SKM-1 treated with dmso at 0.1 percent for 144 hours (cell line): ENCODE measurements around the gene DGAT2.

ENCODE experiments used
- DNase-seq: peaks from one replicate; lab custom pipeline; 2025; ENCODE audit not compliant: unreplicated experiment; lab: John Stamatoyannopoulos, UW

Gene DGAT2

DNA sequence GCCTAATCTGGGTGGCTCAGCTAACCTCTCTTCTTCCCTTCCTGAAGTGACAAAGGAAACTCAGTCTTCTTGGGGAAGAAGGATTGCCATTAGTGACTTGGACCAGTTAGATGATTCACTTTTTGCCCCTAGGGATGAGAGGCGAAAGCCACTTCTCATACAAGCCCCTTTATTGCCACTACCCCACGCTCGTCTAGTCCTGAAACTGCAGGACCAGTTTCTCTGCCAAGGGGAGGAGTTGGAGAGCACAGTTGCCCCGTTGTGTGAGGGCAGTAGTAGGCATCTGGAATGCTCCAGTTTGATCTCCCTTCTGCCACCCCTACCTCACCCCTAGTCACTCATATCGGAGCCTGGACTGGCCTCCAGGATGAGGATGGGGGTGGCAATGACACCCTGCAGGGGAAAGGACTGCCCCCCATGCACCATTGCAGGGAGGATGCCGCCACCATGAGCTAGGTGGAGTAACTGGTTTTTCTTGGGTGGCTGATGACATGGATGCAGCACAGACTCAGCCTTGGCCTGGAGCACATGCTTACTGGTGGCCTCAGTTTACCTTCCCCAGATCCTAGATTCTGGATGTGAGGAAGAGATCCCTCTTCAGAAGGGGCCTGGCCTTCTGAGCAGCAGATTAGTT, 32.3 kb downstream of the DGAT2 start:
- no peak for DNase-seq

DNA sequence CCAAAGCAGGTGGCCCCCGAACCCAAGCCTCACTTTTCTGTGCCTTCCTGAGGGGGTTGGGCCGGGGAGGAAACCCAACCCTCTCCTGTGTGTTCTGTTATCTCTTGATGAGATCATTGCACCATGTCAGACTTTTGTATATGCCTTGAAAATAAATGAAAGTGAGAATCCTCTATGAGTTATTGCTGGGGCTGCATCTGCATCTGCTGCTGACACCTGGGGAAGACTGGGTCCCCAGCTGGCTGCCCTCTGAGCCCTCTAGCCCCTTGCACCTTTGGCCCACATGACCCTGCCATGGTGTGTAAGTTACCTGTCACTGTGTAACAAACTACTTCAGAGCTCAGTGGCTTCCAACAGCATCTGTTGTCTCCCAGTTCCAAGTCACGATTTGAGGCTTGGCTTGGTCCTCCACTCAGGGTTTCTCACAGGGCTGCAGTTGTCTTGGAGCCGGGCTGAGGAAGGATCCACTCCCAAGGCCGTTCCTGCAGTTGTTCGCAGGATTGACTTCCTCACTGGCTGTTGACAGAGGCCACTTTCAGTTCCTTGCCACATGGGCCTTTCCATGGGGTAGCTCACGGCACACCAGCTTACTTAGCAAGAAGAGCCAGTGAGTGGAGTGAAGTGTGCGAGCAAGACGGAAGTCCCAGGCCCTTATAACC, 32.9 kb downstream of the DGAT2 start:
- DNase-seq: no peak

DNA sequence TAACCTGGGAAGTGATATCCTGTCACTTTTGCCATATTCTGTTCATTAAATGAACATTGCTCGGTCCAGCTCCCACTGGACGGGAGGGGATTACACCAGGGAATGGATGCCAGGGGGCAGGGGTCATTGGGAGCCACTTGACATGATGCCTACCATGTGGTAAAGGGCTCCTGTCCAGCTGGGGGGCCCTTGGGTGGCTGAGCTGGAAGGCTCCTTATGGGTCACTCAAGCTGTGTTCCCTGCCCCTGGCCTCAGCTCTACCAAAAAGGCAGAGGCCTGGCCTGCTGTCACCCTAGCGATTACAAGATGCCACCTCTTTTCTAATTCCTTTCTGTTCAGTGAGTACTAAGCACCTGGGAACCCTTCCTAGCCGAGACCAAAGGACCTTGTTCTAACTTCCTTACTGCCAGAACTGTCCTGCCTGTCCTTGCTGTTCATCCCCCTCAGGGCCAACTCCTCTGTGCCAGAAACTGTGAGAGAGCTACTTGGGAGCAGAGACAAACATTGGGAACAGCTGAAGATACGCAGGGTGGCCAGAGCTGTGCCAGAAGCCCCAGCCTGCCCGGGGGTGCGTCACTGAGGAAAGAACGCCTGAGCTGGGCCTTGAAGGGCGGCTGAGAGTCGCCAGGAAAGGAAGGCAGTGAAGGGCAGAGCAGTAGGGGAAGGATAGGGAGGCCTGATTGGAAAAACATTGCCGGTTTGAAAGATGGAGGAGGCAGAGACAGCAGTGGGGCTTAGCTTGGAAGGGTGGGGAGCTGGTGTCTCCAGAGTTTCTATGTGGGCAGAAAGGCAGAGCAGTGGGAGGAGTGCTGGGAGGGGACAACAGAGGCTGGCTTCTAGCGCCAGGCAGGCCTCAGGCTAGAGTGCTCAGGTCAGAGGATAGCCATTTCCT, 33.7 kb downstream of the DGAT2 start:
- DNase-seq: no peak

DNA sequence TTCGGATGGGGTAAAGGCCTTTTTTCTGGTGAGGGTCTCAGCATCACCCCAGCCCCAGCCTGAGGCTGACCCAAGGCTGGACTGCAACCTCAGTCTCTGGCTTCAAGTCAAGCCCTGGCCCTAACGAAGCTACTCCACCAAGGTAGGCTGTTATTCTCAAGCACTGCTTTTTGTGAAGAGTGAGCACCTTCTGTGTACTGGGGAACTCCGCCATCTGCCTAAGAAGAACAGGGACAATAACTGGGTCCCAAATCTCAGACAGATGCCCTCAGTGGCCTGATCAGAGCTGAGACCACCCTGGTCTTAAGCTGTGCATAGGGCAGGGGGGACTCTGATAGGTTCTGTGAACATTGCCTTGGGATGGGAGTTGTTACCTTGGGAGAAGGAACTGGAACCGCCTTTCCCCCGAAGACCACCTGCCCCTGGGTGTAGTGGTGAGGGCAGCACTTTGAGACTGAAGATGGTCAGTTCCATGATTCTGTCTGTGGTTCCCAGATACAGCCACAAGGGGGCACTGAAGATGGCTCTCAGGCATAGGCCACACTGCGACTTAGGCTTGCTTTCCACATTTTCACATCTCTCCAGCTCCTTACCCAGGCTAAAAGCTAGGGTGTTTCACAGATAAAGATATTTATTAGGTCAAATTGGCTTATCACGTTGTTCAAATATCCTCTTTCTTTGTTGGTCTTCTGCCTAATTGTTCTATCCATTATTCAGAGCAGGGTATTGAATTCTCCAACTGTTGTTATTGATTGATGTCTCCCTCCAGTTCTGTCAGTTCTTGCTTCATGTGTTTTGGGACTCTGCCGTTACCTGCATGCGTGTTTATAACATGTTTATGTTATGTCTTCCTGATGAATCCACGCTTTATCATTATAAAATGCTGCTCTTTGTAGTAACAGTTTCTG, 34.6 kb downstream of the DGAT2 start:
- peak; percentile 58 for DNase-seq

DNA sequence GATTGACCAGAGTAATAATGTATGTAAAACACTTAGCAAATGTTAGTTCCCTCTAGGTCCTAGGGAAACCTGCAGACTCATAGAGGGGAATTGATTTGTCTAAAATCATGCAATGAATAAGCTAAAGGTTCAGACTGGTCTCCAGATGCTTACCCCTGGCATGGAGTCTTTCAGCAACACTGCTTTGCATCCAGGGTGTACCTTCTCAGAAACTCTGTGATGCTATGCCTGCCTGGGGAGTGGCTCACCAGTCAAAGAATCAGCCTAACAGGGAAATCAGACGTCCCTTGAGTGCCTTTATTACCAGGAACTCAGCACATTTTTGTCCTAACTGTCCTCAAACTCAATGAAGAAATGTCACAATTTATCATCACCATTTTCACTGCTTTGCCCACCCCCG, 40.5 kb downstream of the DGAT2 start:
- no peak for DNase-seq

DNA sequence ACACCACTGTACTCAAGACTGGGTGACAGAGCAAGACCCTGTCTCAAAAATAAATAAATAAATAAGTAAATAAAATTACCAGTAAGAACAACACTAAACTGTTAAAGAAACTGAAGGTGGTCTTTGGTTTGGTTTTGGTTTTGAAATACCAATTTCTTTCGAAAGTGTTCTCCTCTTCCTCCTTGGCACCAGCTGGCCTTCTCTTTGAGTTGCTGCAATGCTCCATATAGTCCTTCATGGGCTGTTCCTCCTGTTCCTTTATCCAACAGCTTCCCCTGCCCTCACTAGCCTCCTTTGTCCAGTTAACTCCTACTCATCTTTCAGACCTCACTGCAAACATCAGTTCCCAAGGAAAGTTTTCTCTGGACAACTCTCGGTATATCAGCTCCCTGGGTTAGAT, 41.4 kb downstream of the DGAT2 start:
- no peak for DNase-seq

DNA sequence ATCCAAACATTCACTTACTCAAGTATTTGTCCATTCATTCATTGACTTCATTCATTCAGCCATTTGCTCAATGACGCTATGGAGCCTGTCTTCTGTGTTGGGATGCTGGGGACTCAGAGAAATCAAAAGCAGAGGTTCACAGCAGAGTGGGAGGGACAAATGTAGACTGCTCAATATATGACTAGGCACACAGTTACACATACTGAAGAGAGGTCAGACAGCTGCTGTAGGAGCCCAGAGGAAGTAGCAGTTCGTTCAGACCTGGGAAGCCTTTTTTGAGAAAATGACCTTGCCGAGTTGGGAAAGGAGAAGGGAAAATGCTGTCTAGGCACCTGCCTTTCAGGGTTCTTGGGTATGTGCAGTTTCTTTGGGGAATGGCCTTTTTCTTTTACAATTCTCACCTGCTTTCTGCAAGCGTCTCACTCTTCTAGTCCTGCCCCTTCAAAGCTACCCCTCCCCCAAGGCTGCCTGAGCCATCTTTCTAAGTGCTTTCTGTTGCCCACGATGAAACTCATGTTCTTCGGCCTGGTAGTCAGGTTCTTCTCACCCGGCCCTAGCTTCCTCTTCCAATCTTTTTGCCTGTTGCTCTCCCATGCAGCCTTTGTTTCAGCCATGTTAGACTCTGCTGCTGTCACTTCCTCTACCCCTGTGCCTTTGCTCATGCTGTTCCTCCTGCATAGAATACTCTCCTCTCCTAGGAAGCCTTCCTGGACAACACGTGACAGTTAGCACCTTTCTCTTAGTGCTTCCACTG, 42.2 kb downstream of the DGAT2 start:
- peak; percentile 27 for DNase-seq

DNA sequence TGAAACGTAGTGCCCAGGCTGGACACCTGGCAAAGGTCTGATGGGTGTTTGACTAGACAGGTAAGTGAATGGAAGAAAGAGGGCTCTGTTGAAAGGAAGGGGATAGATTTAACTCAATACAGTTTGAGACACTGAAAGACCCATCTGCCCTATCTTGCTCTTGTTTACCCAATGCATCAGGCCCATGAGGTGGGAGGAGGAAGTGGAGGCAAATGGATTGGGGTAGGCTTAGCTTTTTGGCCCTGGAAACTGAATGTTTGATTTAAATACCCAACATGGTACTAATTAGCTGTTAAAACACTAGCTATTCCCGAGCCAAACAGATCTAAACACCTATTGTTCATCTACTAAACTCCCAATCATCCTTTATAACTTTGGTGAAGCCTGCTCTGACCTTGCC, 42.9 kb downstream of the DGAT2 start:
- DNase-seq: no peak

DNA sequence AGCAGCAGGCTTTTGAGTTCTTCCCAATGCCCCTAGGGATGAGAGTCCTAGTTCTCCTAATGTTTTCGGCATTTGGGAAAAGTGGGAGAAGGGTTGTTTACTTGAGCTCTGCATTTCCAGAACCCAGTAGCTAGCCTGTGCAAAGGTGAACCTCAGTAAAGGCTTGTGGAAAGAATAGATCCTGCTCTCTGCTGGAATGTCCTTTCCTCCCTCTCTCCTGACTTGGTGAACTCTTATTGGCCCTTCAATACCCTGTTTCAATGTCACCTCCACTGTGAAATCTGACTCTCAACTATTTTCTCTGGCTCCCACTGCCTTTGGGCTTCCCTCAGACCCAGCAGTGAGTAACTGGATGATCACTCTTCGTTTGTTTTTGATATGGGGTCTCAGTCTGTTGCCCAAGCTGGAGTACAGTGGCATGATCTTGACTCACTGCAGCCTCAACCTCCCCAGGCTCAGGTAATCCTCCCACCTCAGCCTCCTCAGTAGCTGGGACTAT, 44.0 kb downstream of the DGAT2 start:
- no peak for DNase-seq

DNA sequence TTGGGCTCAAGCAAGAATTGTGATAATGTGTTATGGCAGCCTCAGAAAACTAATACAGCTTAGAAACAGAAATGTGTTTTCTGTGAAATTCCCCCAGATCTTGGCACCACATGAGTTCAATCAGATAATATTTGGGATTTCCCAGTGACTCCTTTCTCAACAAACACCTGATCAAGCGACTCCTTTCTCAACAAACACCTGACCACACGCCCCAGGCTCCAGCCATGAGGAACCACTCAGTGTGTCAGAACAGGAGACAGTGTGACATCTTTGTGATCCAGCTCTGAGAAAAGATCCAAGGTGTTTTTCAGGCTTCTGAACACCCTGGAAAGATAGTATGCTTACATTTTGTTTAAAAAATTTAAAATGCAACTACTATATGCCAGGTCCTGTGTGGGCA, 44.5 kb downstream of the DGAT2 start:
- no peak for DNase-seq

DNA sequence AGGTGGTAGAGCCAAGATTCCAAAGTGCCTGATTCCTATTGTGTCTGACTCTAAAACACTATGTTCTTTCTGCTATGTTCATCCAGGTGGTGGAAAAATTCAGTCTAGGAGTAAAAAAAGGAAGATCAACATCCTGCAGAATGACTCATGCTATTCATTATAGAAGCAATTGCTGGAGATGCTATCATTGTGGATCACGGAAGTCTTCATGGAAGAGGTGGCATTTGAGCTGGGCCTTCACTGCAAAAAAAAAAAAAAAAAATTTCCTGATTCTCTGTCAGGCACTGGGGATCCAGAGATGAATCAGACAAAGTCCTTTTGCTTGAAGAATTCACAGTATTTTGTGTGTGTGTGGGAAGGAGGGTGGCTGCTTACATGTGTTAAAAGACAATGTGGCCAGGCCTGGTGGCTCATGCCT, 45.1 kb downstream of the DGAT2 start:
- no peak for DNase-seq

DNA sequence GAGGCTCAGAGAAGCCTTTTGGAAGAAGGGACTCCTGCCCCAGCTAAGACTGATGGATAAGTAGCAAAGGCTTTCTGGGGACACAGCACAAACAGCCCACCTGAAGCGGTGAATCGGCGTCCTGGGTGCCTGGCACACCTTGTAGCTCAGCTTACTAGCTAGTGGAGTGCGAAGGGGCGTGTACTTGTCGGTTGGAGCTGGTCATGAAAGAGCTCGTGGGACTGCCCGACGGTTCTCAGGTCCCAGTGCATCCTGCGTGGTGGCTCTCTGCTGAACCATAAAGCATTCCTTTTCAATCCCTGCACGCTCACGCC, 45.7 kb downstream of the DGAT2 start:
- no peak for DNase-seq

DNA sequence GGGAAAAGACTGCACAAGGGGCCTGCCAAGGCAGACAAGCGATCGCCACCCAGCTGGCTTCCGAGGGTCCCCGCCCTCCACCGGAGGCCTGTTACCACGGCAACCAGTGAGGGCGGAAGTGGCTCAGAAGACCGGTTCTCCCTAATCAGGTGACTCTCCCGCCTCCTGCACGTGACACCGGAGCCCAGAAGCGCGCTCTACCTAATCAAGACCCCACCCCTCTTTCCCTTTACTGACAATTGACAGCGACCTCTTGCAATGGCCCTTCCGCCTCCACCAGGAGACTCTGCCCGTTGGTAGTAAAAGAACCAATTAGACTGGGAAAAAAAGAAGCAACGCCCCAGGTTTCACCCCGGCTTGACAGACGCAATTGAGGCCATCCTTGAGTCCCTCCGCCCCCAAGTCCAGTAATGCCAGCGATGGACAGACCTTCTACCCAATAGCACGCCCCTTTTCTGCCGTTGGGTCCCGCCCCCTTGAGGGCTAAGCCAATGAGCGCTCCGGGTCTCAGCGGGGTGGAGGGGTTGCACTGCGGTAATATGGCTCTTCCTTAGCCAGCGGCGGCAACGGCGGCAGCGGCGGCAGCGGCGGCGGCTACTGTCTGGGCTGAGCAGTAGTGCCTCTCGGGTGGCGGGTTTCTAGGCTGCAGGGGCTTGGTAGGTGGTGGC, 46.2 kb downstream of the DGAT2 start, which contains the start of gene UVRAG:
TSS of gene UVRAG (plus strand) at position 534 of the 668 bp plus-strand sequence. CDS start 198 bp downstream, outside the sequence.
- DNase-seq: peak; percentile 97

DNA sequence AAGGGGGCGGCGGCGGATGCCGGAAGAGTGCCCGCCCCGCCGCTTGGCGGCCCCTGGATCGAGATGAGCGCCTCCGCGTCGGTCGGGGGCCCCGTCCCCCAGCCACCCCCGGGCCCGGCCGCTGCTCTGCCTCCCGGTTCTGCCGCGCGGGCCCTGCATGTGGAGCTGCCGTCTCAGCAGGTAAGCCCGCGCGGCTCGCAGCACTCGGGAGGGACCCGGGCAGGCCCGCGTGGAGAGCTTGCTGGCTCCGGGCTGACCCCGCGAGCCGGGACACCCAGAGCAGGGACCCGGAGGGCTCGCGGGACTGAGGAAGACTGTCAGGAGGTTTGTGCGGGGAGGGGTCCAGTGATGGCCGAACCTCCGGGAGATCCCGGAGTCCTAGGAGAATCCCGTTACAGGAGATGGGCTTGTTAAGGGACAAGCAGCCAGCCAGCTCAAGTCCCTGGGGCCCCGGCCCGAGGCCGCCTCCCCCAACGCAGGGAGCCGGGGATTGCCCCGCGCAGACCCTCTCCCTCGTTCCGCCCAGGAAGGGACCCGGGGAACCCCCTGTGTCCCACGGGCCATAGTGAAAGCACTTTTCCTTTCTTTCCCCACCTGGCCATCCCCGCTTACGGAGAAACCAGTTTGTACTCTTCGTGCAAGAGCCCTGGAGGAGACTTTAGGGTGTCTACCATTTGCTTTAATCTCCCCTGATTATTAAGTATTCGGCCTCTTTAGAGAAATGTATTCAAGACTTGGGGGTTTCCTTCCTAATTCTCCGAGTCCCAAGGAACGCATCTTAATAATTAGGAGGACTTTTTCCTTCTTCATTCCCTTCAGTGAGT, 47.0 kb downstream of the DGAT2 start:
- no peak for DNase-seq

DNA sequence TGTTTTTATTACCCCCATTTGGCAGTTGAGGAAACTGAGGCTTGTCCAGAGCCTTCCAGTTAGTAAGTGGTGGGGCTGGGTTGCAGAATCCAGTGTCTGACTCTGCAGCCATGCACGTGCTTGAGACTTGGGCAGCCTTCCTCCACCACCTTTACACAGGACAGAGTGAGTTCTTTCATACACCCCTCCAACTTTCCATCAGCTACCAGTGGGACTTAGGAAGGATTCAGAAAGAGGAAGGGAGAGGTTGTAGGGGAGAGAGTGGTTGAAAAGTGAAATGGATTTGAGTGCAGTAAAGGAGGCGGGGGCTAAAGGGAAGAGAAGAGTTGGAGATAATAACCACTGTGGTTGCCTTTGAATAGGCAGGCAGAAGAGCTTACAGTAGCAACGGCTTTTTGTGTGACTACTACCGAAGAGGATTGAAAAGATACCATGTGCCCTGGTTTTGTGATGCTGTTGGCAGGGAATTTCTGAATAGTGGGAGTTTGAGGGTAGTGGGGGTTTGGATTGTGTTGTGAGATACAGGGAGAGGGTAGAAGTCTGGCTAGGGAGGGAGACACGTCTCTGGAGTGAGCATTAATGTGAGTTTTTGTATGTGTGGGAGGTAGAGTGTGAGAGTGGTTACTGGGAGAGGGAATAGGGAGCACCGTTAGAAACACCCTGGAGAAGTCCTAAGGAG, 48.1 kb downstream of the DGAT2 start:
- peak; percentile 27 for DNase-seq

DNA sequence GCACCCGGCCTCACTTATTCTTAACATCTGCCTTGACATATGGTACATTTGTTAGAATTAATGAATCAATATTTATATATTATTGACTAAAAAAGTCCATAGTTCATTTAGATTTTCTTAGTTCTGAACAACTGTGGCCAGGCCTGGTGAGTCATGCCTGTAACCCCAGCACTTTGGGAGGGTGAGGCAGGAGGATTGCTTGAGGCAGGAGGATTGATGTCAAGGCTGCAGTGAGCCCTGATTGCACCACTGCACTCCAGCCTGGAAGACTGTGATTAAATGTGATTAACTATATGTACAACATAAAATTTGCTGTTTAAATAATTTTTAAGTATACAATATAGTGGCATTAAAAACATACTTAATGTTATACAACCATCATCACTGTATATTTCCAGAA, 52.1 kb downstream of the DGAT2 start:
- DNase-seq: no peak

DNA sequence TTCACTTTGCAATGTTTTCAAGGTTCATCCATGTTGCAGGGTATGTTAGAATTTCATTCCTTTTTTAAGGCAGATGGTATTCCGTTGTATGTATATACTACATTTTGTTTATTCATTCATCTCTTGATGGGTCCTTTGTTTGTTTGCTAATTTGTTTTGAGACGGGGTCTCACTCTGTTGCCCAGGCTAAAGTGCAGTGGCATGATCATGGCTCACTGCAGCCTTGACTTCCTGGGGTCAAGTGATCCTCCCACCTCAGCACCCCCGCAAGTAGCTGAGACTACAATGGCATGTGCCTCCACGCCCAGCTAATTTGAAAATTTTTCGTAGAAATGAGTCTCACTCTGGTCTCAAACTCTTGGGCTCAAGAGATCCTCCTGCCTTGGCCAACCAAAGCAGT, 52.6 kb downstream of the DGAT2 start:
- DNase-seq: no peak

DNA sequence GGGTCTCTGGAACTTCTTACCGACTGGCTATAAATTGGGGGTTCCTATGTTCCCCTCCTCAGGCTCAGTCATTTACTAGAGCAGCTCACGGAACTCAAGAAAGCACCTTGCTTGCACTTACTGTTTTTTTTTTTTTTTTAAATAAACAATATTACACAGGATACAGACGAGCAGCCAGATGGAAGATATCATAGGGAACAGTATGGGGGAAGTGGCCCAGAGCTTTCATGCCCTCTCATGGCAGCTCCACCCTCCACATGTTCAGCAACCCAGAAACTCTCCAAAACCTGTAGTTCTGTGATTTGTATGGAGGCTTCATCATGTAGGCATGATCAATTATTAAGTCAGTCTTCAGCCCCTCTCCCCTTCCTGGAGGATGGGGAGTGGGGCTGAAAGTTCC, 54.0 kb downstream of the DGAT2 start:
- no peak for DNase-seq
